Fibroblast of villous mesenchyme (primary cell): ENCODE results near the gene TFR2. TPM values are rescaled to one million over a fixed set of nuclear protein-coding genes. Genes with fewer than 3 reads are reported as not detected.

ENCODE experiments used
- DNase-seq: peaks from one replicate; pipeline ENCODE4 v3.0.0-alpha.2; 2010; ENCODE audit warnings: low read depth
- H3K4me3 ChIP-seq: 2 replicates; pipeline ENCODE4 v1.5.1; 2011; ENCODE audit warnings: low read depth, mild to moderate bottlenecking, low read length
- total RNA-seq: library from RNA; depleted of rRNA; stranded (reverse); fragments of >200 nt; gene quantifications from 2 replicates; pipeline ENCODE4 v1.2.3, GENCODE V29; 2012
- TF ChIP-seq, protein P1 (sequence below): IDR thresholded peaks from 2 replicates; pipeline ENCODE4 v1.5.1; 2012; ENCODE audit warnings: low read depth, mild to moderate bottlenecking, low read length; ENCODE audit not compliant: insufficient read depth

TFR2 gene
- total RNA-seq, 1 donor: 0.43 TPM

DNA sequence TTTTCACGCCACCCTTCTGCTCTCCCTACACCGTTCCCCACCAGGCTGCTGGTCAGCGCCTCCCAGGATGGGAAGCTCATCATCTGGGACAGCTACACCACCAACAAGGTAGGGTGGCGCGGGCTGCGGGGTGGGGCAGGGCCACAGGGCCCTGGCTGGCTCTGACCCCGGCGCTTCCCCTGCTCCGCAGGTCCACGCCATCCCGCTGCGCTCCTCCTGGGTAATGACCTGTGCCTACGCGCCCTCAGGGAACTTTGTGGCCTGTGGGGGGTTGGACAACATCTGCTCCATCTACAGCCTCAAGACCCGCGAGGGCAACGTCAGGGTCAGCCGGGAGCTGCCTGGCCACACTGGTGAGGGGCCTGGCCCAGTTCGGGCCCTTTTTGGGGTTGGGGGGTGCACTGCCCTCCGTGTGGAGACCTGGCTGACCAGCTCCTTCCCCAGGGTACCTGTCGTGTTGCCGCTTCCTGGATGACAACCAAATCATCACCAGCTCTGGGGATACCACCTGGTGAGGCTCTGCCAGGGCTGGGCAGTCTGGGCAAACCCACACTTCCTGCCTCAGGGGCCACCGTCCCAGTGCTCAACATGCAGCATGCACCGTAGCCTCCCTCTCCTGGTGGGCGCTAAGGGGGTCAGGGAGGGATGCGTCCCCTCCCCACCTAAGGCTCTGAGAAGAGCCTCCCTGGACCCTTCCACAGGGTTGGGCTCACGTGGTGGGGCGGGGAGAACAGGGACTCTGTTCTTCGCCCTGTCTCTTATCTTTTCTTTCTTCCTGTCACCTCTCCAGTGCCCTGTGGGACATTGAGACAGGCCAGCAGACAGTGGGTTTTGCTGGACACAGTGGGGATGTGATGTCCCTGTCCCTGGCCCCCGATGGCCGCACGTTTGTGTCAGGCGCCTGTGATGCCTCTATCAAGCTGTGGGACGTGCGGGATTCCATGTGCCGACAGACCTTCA, 36.2 kb upstream of the TFR2 start:
- H3K4me3 ChIP-seq: no peak overlapping the region
- no peak for DNase-seq
- TF ChIP-seq, protein P1, sequence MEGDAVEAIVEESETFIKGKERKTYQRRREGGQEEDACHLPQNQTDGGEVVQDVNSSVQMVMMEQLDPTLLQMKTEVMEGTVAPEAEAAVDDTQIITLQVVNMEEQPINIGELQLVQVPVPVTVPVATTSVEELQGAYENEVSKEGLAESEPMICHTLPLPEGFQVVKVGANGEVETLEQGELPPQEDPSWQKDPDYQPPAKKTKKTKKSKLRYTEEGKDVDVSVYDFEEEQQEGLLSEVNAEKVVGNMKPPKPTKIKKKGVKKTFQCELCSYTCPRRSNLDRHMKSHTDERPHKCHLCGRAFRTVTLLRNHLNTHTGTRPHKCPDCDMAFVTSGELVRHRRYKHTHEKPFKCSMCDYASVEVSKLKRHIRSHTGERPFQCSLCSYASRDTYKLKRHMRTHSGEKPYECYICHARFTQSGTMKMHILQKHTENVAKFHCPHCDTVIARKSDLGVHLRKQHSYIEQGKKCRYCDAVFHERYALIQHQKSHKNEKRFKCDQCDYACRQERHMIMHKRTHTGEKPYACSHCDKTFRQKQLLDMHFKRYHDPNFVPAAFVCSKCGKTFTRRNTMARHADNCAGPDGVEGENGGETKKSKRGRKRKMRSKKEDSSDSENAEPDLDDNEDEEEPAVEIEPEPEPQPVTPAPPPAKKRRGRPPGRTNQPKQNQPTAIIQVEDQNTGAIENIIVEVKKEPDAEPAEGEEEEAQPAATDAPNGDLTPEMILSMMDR: no peak

DNA sequence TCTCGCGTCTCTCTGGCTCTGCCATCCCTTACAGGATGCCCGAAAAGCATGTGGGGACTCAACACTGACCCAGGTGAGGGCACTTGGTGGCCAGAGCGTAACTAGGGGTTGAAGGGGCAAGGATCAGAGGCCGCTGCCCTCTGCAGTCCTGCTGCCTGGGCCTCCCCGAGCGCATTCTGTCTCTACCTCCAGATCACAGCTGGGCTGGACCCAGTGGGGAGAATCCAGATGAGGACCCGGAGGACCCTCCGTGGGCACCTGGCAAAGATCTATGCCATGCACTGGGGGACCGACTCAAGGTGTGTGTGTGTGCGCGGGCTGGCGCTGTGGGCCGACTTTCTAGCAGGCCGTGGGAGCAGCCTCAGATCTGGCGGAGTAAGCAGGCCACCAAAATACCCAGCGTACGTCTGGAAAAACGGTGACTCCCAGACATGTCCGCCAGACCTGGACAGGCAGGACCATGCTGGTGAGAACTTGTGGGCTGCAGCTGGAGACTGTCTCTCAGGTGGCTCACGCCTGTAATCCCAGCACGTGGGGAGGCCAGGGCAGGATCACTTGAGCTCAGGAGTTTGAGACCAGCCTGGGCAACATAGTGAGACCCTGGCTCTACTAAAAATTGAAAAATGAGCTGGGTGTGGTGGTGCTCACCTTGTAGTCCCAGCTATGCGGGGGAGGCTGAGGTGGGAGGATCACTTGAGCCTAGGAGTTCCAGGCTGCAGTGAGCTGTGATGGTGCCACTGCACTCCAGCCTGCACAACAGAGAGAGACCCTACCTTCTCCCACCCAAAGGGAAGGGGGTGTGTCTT, 35.4 kb upstream of the TFR2 start:
- DNase-seq: no peak
- TF ChIP-seq, protein P1: no peak
- H3K4me3 ChIP-seq: peak overlapping the region; percentile 95

DNA sequence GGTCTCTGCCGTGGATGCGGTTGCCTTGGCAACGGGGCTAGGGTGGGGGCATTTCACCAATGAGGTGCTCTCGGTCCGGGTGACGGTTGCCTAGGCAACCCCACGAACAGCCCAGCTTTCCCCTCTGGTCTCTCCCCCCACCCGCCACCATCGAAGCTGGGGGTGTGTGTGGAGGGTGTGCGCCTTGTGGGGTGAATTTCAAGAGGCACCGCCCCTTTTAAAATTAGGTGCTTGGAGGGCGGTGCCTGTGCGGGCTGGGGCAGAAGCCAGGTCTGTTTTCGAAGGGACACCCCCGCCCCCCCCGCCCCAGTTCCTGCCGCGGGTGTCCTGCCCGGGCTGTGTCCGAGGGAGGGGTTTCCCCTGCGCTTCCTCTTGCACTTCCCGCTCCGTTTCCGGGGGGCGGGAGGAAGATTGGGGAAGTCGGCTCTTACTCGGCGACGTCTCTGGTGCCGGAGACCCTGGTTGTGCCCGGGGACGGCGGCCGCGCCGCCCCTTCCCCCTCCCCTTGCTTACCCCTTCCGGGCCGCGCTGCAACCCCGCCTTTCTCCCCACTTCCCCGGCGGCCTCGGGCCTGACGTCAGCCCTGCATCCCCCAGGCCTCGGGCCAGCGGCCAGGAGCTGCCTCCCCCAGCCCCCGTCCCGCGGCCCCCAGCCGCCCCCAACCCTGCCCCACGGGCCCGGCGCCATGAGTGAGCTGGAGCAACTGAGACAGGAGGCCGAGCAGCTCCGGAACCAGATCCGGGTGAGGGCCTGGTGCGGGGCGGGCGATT, 34.4 kb upstream of the TFR2 start:
- peak overlapping the region; percentile 95 for H3K4me3 ChIP-seq
- peak; percentile 59 for DNase-seq
- TF ChIP-seq, protein P1: no peak

DNA sequence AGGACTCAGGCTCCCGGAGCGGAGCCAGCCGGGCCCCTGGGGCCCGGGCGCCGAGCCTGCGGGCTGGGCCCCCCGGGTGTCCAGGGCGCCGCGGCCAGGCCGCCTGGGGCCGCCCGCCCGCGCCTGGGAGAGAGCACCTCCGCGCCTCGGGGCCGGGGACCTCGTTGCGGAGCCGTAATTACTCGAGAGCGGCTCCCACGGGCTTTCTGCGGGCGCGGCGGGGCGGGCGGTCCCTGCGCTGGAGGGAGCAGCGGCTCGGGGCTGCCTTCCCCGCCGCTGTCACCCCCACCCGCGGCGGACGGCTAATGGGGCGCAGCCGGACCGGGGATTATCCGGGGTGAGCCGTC, 33.7 kb upstream of the TFR2 start:
- peak overlapping the region; percentile 95 for H3K4me3 ChIP-seq
- no peak for DNase-seq
- TF ChIP-seq, protein P1: no peak

DNA sequence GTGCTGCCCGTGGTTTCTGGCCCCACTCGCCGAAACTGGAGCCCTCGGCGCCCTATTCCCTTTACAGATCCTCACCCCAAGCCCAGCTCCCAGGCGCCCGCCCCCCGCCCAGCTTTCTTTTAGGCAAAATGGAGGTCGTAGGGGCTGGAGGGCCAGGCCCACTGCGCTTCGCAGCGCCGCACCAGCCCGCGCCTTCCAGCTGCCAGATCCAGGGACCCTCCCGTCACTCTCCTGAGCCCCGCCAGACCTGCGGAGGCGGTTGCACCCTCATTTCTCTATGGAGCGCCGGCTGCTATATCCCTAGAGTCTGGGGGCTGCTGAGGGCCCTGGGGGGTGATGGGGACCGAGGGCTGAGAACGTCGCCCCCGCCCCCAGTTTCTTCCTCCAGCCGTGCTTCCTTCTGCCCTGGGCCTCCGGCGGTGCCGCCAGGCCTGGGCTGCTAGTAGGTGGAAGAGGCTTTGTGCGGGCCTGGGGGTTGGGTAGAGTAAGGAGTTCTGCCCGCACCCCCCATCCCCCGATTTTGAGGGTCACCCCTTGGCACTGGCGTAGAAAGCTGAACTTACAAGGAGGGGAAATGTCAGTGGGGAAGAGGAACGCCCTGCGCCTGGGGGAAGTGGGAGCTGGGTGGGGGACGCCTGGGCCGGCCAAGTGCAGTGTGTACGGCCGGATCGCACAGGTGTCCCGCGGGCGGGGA, 33.2 kb upstream of the TFR2 start:
- TF ChIP-seq, protein P1: no peak
- peak overlapping the region; percentile 95 for H3K4me3 ChIP-seq
- peak; percentile 17 for DNase-seq

DNA sequence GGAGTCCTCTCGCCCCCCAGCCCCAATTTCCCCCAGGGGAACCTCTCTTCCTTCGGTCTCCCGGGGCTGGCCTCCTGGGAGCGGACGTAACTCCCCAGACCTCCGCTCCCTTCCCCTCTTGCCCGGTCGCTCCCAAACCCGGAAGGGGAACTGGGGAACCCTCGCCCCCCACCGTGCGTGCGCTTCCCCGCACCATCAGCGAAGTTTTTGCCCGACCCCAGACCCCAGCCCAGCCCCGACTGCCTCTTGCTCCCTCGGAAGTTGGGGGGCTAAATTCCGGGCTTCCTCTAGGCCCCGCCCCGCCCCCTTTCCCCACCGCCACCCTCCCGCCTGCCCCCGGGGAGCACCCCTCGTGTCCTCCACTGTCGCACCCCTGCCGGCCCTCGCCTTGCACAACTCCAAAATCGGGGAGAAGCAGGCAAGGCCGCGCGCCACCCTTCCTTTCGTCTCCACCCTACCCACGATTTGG, 32.6 kb upstream of the TFR2 start:
- TF ChIP-seq, protein P1: no peak
- peak; percentile 19 for DNase-seq
- peak overlapping the region; percentile 95 for H3K4me3 ChIP-seq
